A673 (cell line): ENCODE data around the gene IQUB.

ENCODE experiments used
- CTCF ChIP-seq: fragments of 300-800, 200-600 bp; sonication (generic); conservative IDR thresholded peaks from 2 replicates; pipeline ENCODE4 v1.5.1; 2017; ENCODE audit warnings: low read depth, mild to moderate bottlenecking, antibody characterized with exemption, low read length, moderate library complexity, mixed read lengths
- EZH2 ChIP-seq: fragments of 200-600 bp; sonication (generic); IDR thresholded peaks from 2 replicates; pipeline ENCODE4 v1.6.1; 2017; ENCODE audit warnings: borderline replicate concordance, low read depth, mild to moderate bottlenecking, mixed read lengths, antibody characterized with exemption, low read length; ENCODE audit not compliant: poor library complexity, severe bottlenecking

GRCh38 chr7:123415625-123416024, 118.8 kb downstream of the IQUB start:
- TF ChIP-seq CTCF, result no peak
- no peak for TF ChIP-seq EZH2
